Nephron progenitor cell (in vitro differentiated cells): ENCODE measurements around the gene DSC2.
A peak's percentile ranks its signal among the peaks of the same experiment; 100 is the strongest.

Experiments
- DNase-seq: peaks from one replicate; pipeline ENCODE4 v3.0.0; 2021
- H3K27ac Mint-ChIP-seq: 2 replicates; pipeline ENCODE4 v1.8.0; 2021; ENCODE audit warnings: mild to moderate bottlenecking, moderate library complexity, mixed read lengths
- H3K27me3 Mint-ChIP-seq: 2 replicates; pipeline ENCODE4 v1.8.0; 2021; ENCODE audit warnings: mild to moderate bottlenecking, low read depth, mixed read lengths; ENCODE audit not compliant: poor library complexity
- H3K36me3 Mint-ChIP-seq: 2 replicates; pipeline ENCODE4 v1.8.0; 2021; ENCODE audit warnings: low read depth, mixed read lengths
- H3K4me1 Mint-ChIP-seq: 2 replicates; pipeline ENCODE4 v1.8.0; 2021; ENCODE audit warnings: mixed read lengths
- H3K4me3 Mint-ChIP-seq: 2 replicates; pipeline ENCODE4 v1.8.0; 2021; ENCODE audit warnings: mild to moderate bottlenecking, moderate library complexity, mixed read lengths
- H3K9me3 Mint-ChIP-seq: 2 replicates; pipeline ENCODE4 v1.8.0; 2021; ENCODE audit warnings: mild to moderate bottlenecking, moderate library complexity, mixed read lengths
- TF ChIP-seq, protein P1 (sequence below): fragments of 200-600 bp; sonication (generic); IDR thresholded peaks from 2 replicates; pipeline ENCODE4 v1.5.0; 2021; ENCODE audit warnings: antibody characterized with exemption

DSC2 gene

GRCh38 chr18:31058897-31059296 lies 43.3 kb downstream of the DSC2 start:
- Mint-ChIP-seq H3K4me1 (peaks cover 20% of the 10 kb centered on the region), H3K27ac (no peak overlapping the region), H3K9me3 (no peaks in the 10 kb centered on the region), H3K36me3 (no peaks in the 10 kb centered on the region), H3K27me3 (peaks cover 4% of the 10 kb centered on the region), H3K4me3 (no peak overlapping the region)
- TF ChIP-seq, protein P1, sequence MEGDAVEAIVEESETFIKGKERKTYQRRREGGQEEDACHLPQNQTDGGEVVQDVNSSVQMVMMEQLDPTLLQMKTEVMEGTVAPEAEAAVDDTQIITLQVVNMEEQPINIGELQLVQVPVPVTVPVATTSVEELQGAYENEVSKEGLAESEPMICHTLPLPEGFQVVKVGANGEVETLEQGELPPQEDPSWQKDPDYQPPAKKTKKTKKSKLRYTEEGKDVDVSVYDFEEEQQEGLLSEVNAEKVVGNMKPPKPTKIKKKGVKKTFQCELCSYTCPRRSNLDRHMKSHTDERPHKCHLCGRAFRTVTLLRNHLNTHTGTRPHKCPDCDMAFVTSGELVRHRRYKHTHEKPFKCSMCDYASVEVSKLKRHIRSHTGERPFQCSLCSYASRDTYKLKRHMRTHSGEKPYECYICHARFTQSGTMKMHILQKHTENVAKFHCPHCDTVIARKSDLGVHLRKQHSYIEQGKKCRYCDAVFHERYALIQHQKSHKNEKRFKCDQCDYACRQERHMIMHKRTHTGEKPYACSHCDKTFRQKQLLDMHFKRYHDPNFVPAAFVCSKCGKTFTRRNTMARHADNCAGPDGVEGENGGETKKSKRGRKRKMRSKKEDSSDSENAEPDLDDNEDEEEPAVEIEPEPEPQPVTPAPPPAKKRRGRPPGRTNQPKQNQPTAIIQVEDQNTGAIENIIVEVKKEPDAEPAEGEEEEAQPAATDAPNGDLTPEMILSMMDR, result no peak
- no peak for DNase-seq

- Mint-ChIP-seq H3K27me3 (peaks cover 4% of the 10 kb centered on the region), H3K4me3 (no peak overlapping the region), H3K36me3 (peaks cover 3% of the 10 kb centered on the region), H3K4me1 (peaks cover 20% of the 10 kb centered on the region), H3K27ac (peak overlapping the region; percentile 27), H3K9me3 (peaks cover 3% of the 10 kb centered on the region)
- DNase-seq, result no peak
- TF ChIP-seq, protein P1, result no peak
Measured at GRCh38 chr18:31057917-31058316, 44.3 kb downstream of the DSC2 start.

DNA sequence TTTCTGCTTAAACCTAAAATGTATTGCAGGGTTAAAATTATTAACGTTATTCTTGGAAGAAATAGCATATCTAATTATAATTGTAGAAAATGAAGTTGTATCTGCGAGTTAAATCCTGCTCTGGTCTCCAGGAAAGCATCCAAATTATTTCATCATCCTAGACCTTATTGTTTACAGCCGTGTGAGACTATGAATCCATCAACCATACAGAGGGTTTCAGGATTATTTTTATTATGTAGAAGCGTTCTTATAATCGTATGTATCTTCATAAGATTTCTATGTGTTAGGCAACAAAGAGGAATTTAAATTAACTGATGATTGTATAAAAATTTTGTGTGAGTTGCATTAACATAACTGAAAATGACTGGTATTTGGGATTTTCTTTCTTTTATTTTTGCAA lies 45.2 kb downstream of the DSC2 start:
- peaks cover 4% of the 10 kb centered on the region for H3K36me3 Mint-ChIP-seq
- H3K9me3 Mint-ChIP-seq, result peaks cover 8% of the 10 kb centered on the region
- no peak for DNase-seq
- TF ChIP-seq, protein P1, result no peak
- no peak overlapping the region for H3K27ac Mint-ChIP-seq
- no peak overlapping the region for H3K4me3 Mint-ChIP-seq
- H3K4me1 Mint-ChIP-seq, result peaks cover 14% of the 10 kb centered on the region
- H3K27me3 Mint-ChIP-seq, result peaks cover 4% of the 10 kb centered on the region

DNA sequence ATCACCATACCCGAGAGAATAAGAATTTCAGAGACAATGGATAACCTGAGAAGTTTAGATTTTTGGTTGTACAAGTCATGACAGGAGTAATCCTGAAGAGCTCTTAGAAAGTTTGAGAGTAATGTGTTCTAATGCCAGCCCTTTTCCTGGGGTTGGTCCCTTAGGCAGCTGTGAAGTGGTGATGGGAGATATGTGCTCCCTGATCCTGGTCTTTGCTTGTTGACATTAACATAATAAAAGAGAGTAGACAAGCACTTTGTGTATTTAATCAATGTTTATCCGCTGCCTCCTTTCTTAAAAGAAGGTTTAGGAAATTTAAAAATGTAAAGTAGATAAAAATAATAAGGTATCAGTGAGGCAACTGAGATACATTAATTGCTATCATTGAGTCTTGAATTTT lies 45.9 kb downstream of the DSC2 start:
- H3K27me3 Mint-ChIP-seq, result peaks cover 4% of the 10 kb centered on the region

DNA sequence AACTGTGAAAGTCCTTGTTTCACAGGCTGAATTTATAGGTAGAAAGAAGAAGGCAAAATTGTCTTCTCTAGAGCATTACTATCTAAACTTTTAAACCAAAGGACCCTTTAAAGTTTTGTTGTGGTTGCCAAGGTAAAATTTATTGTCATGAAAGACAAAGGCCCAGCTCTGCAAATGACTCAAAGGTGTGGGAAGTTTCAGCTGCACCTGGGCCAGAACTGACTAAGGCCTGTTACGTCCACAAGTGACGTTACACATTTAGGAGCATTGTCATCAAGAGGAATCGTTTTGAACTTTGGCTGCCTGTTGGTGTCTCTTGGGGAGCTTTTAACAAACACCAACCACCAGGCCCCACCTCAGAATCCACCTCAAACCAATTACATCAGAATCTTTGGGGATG lies 51.6 kb downstream of the DSC2 start:
- Mint-ChIP-seq H3K27me3 (peaks cover 15% of the 10 kb centered on the region), H3K4me3 (no peak overlapping the region), H3K9me3 (peaks cover 8% of the 10 kb centered on the region), H3K36me3 (peaks cover 4% of the 10 kb centered on the region), H3K27ac (no peak overlapping the region), H3K4me1 (no peaks in the 10 kb centered on the region)
- DNase-seq, result no peak
- TF ChIP-seq, protein P1, result no peak

More for the DNA sequence above, 45.9 kb downstream of the DSC2 start:
- Mint-ChIP-seq H3K4me3 (no peak overlapping the region), H3K9me3 (peaks cover 8% of the 10 kb centered on the region), H3K4me1 (peaks cover 10% of the 10 kb centered on the region), H3K36me3 (peaks cover 4% of the 10 kb centered on the region), H3K27ac (no peak overlapping the region)
- TF ChIP-seq, protein P1, result no peak
- DNase-seq, result no peak

DNA sequence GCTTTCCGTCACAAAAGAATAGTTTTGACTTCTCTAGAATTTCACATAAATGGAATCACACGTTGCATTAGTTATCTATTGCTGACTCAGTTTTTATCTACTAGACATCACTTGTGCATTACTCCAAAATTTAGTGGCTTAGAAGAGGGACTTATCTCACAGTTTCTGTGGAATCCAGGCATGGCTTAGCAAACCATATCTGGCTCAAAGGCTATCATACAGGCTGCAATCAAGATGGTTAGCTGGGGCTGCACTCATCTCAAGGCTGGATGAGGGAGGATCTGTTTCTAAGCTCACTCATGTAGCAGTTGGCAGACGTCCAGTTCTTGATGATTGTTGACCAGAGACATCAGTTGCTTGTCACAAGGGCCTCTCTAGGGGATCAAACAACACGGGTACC lies 53.0 kb downstream of the DSC2 start:
- H3K9me3 Mint-ChIP-seq, result peaks cover 10% of the 10 kb centered on the region
- no peak for DNase-seq
- no peaks in the 10 kb centered on the region for H3K4me1 Mint-ChIP-seq
- H3K27ac Mint-ChIP-seq, result no peak overlapping the region
- H3K36me3 Mint-ChIP-seq, result peaks cover 4% of the 10 kb centered on the region
- peaks cover 23% of the 10 kb centered on the region for H3K27me3 Mint-ChIP-seq
- TF ChIP-seq, protein P1, result no peak
- no peak overlapping the region for H3K4me3 Mint-ChIP-seq
